ENCODE measurements around the gene ADCK1. TPM values are rescaled to one million over a fixed set of nuclear protein-coding genes. Genes with fewer than 3 reads are reported as not detected.

Gene ADCK1
- total and polyA plus RNA-seq, 9 of the 15 experiments (the other 6 are each of a cell fraction or from before 2014, with no cell fraction given), result 2.8 to 8.9 (median 4.3) TPM

GRCh38 chr14:77853919-77854318, 54.0 kb downstream of the ADCK1 start:
- DNase-seq (ENCODE audit: extremely low read depth in 1 of 4, low spot score in 3 of 4) (no peak), FAIRE-seq (no peak), ATAC-seq (no peak)
- H3K4me2 ChIP-seq (ENCODE audit: insufficient read depth, low read length), result no peak overlapping the region
- ChIA-PET CTCF (ENCODE audit: low intra/inter-chr PET ratio) (no interaction called here), POLR2A (interaction anchor here (1.7 kb wide), 1 partner anchor 9 kb away, joined by 6 read pairs; no protein-coding TSS in a partner anchor)
- no peak overlapping the region for H2AFZ ChIP-seq (ENCODE audit: low read depth, low read length)
- H3K9me1 ChIP-seq (ENCODE audit: control insufficient read depth, insufficient read depth, low read length), result peaks cover under 1% of the 10 kb centered on the region
- peaks cover 9 to 13% of the 10 kb centered on the region in 2 experiments for H3K4me1 ChIP-seq (replicated peaks in 1 of 2; ENCODE audit: control insufficient read depth in 2 of 2, insufficient read depth in 2 of 2, low read length in 2 of 2)
- H3K79me2 ChIP-seq (ENCODE audit: control insufficient read depth, insufficient read depth, low read length), result no peaks in the 10 kb centered on the region
- no peaks in the 10 kb centered on the region; the same call in 1 of the 2 replicates for H3K9me3 ChIP-seq (replicated peaks; ENCODE audit: control insufficient read depth, insufficient read depth, low read depth, low read length)
- no TSS peak for BruUV-seq (replicated peaks)
- no peaks in the 10 kb centered on the region for H3K27me3 ChIP-seq (ENCODE audit: control insufficient read depth in 2 of 2, insufficient read depth in 2 of 2, low read length in 2 of 2)
- H3K27ac ChIP-seq (ENCODE audit: extremely low read depth, low read depth, low read length), result no peak overlapping the region
- no peak overlapping the region for H3K4me3 ChIP-seq
- no peaks in the 10 kb centered on the region for H3K36me3 ChIP-seq (ENCODE audit: control insufficient read depth, insufficient read depth, low read length)
- no peaks in the 10 kb centered on the region for H4K20me1 ChIP-seq (replicated peaks; ENCODE audit: control insufficient read depth, insufficient read depth, low read length)
- in situ Hi-C loops (cut with MboI) (no loop called here), intact Hi-C loops (cut with micrococcal nuclease) (no loop called here)
- no peak overlapping the region for H3K9ac ChIP-seq (ENCODE audit: insufficient read depth in 1 of 2, low read depth in 2 of 2, low read length in 2 of 2)
- TF ChIP-seq, protein P1, sequence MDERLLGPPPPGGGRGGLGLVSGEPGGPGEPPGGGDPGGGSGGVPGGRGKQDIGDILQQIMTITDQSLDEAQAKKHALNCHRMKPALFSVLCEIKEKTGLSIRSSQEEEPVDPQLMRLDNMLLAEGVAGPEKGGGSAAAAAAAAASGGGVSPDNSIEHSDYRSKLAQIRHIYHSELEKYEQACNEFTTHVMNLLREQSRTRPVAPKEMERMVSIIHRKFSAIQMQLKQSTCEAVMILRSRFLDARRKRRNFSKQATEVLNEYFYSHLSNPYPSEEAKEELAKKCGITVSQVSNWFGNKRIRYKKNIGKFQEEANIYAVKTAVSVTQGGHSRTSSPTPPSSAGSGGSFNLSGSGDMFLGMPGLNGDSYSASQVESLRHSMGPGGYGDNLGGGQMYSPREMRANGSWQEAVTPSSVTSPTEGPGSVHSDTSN (CRISPR knock-in tag; IDR thresholded peaks at IDR 0.05; ENCODE audit: low read depth), result no peak
- TF ChIP-seq, protein P1 (tag; conservative IDR thresholded peaks at IDR 0.05; ENCODE audit: low read depth), result peak; percentile 75
- no peak for TF ChIP-seq E2F3 (CRISPR knock-in tag; IDR thresholded peaks at IDR 0.05)
- no peak for TF ChIP-seq CAMTA2 (CRISPR knock-in tag; conservative IDR thresholded peaks at IDR 0.05)
- TF ChIP-seq CEBPB (tag; IDR thresholded peaks at IDR 0.05), result no peak
- no peak for TF ChIP-seq ATF4 (CRISPR knock-in tag; IDR thresholded peaks at IDR 0.05)
- no peak for TF ChIP-seq NFRKB (IDR thresholded peaks at IDR 0.05; ENCODE audit: low read depth)
- no peak for TF ChIP-seq NCOR1 (IDR thresholded peaks at IDR 0.05)
- TF ChIP-seq ZNF780A (CRISPR knock-in tag; IDR thresholded peaks at IDR 0.05), result no peak
- TF ChIP-seq, protein P2, sequence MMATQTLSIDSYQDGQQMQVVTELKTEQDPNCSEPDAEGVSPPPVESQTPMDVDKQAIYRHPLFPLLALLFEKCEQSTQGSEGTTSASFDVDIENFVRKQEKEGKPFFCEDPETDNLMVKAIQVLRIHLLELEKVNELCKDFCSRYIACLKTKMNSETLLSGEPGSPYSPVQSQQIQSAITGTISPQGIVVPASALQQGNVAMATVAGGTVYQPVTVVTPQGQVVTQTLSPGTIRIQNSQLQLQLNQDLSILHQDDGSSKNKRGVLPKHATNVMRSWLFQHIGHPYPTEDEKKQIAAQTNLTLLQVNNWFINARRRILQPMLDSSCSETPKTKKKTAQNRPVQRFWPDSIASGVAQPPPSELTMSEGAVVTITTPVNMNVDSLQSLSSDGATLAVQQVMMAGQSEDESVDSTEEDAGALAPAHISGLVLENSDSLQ (IDR thresholded peaks at IDR 0.05), result peak; percentile 68
- TF ChIP-seq, protein P3, sequence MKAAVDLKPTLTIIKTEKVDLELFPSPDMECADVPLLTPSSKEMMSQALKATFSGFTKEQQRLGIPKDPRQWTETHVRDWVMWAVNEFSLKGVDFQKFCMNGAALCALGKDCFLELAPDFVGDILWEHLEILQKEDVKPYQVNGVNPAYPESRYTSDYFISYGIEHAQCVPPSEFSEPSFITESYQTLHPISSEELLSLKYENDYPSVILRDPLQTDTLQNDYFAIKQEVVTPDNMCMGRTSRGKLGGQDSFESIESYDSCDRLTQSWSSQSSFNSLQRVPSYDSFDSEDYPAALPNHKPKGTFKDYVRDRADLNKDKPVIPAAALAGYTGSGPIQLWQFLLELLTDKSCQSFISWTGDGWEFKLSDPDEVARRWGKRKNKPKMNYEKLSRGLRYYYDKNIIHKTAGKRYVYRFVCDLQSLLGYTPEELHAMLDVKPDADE (conservative IDR thresholded peaks at IDR 0.05; ENCODE audit: control insufficient read depth, low read depth, low read length), result no peak
- TF ChIP-seq HIVEP1 (CRISPR knock-in tag; IDR thresholded peaks at IDR 0.05), result no peak
- no peak for TF ChIP-seq ZSCAN29 (IDR thresholded peaks at IDR 0.05)
- TF ChIP-seq SMAD2 (IDR thresholded peaks at IDR 0.05; ENCODE audit: low read depth, low read length), result no peak
- no peak for TF ChIP-seq ZNF165 (CRISPR knock-in tag; IDR thresholded peaks at IDR 0.05; ENCODE audit: borderline replicate concordance)
- TF ChIP-seq CREB3L1 (IDR thresholded peaks at IDR 0.05; ENCODE audit: borderline replicate concordance, low read depth), result no peak

All from K562 (cell line).